Kidney (tissue), 14 donors: ENCODE data around the gene ZNF138. TPM values are rescaled to one million over a fixed set of nuclear protein-coding genes. Genes with fewer than 3 reads are reported as not detected.
"Not testable (repeated sequence)": the region's sequence is repeated elsewhere in the genome, so short reads cannot be mapped to it uniquely, and the experiment has no call there.

Source experiments
- DNase-seq, 5 donors: peaks; one replicate each; pipeline ENCODE4 v3.0.0-alpha.2; 2013 to 2020
- FAIRE-seq: peaks from 2 replicates; lab custom pipeline; 2012; peaks lifted over from hg19 to GRCh38; lab: Jason Lieb, UNC
- H3K27ac ChIP-seq, 2 donors: one replicate each; pipeline ENCODE4 v1.7.0; 2013; ENCODE audit warnings: low read depth in 2 of 2, low read length in 2 of 2, inconsistent platforms in 1 of 2
- H3K27me3 ChIP-seq: one replicate; pipeline ENCODE4 v1.7.1; 2013; ENCODE audit warnings: low read length, inconsistent platforms; ENCODE audit not compliant: control insufficient read depth, insufficient read depth
- H3K36me3 ChIP-seq, 3 donors: one replicate each; pipeline versions ENCODE4 v1.7.0 to v1.7.1; 2013; ENCODE audit warnings: low read length in 3 of 3, control low read depth in 1 of 3, inconsistent platforms in 1 of 3; ENCODE audit not compliant: insufficient read depth in 3 of 3, control insufficient read depth in 2 of 3
- H3K4me1 ChIP-seq, 3 donors: one replicate each; pipeline versions ENCODE4 v1.7.0 to v1.7.1; 2013; ENCODE audit warnings: low read length in 3 of 3, inconsistent platforms in 1 of 3, low read depth in 1 of 3; ENCODE audit not compliant: control insufficient read depth in 2 of 3, insufficient read depth in 2 of 3
- H3K4me3 ChIP-seq, 3 donors: one replicate each; pipeline versions ENCODE4 v1.7.0 to v1.8.1; 2013; ENCODE audit warnings: low read length in 3 of 3, control low read depth in 1 of 3, inconsistent platforms in 1 of 3
- H3K9ac ChIP-seq, 3 donors: one replicate each; pipeline versions ENCODE4 v1.7.0 to v1.7.1; 2013; ENCODE audit warnings: low read length in 3 of 3, control low read depth in 1 of 3, inconsistent platforms in 1 of 3
- H3K9me3 ChIP-seq, 3 donors: one replicate each; pipeline versions ENCODE4 v1.7.0 to v1.7.1; 2013; ENCODE audit warnings: low read length in 3 of 3, control low read depth in 1 of 3, inconsistent platforms in 1 of 3; ENCODE audit not compliant: control insufficient read depth in 2 of 3, insufficient read depth in 1 of 3
- intact Hi-C: fragments of 100-400 bp; cut with DNase I; formaldehyde crosslinking; loops from one replicate; pipeline ENCODE4 v1.11.1; 2022
- polyA plus RNA-seq: library from polyadenylated mRNA; stranded (reverse); fragments of 350-450 nt; fragmentation: Illumina TruSeq; extraction: RNeasy Lipid Tissue Mini Kit (QIAGEN cat#74804); gene quantifications from one replicate; pipeline ENCODE4 v1.2.3, GENCODE V29; 2014; ENCODE audit warnings: low read depth, low replicate concordance; ENCODE audit not compliant: insufficient read depth
- total RNA-seq: library from RNA; stranded (reverse); fragmentation: NEBNext Ultra II Directional; extraction: Animal tissue kit (Norgen Biotek cat#: 25700); gene quantifications from one replicate; pipeline ENCODE4 v1.2.1, GENCODE V29; 2021
- TF ChIP-seq, protein P1 (sequence below): IDR thresholded peaks from 3 replicates; pipeline ENCODE4 v1.5.1; 2012; ENCODE audit warnings: mild to moderate bottlenecking, moderate library complexity, borderline replicate concordance; ENCODE audit not compliant: insufficient read depth; ENCODE audit errors: extremely low read depth
- donor health status: control.
- donor health status: control.
- donor health status: control.
- donor health status: control.
- donor health status: control.
- donor health status: DM: yes; HTN: yes; CAD: no.
- donor health status: Normal renal cell carcinoma (clear cell type).

ZNF138 gene
- total and polyA plus RNA-seq, 2 donors from 2014 or later = 6.3 to 9.9 TPM

DNA sequence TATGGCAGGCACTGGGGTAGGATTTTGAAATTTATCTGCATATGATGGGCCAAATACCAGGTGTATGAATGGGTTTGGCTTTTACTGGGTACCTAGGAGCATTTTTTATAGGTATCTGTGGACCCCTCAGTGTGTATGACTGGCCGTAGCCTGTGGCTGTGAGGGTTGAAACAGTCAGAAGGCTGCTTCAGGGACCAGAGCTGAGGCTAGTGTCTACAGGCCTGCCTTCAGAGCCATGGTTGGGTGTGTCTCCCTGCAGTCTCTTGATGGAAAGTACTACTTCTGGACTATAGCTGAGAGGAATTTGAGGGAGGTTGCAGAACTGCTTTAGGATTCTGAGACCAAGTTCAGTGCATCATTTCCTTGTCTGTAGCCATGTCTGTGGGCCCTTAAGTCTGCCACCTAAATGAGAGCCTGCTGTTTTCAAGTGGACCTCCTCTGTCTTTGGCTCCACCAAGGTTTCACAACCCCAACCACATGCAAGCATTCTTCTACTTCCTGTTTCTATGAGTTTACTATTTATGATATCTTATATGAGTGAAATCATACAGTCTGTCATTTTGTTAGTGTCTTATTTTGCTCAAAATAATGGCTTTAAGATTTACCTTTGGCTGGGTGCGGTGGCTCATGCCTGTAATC, 19.9 kb upstream of the ZNF138 start:
- Histone ChIP-seq H3K9ac (no peak overlapping the region), H3K4me3 (no peak overlapping the region), H3K27me3 (no peaks in the 10 kb centered on the region), H3K27ac (no peak overlapping the region), H3K9me3 (no peaks in the 10 kb centered on the region), H3K36me3 (no peaks in the 10 kb centered on the region), H3K4me1 (no peaks in the 10 kb centered on the region)
- no peak for FAIRE-seq
- DNase-seq = no peak
- intact Hi-C loops = no loop called here
- TF ChIP-seq, protein P1, sequence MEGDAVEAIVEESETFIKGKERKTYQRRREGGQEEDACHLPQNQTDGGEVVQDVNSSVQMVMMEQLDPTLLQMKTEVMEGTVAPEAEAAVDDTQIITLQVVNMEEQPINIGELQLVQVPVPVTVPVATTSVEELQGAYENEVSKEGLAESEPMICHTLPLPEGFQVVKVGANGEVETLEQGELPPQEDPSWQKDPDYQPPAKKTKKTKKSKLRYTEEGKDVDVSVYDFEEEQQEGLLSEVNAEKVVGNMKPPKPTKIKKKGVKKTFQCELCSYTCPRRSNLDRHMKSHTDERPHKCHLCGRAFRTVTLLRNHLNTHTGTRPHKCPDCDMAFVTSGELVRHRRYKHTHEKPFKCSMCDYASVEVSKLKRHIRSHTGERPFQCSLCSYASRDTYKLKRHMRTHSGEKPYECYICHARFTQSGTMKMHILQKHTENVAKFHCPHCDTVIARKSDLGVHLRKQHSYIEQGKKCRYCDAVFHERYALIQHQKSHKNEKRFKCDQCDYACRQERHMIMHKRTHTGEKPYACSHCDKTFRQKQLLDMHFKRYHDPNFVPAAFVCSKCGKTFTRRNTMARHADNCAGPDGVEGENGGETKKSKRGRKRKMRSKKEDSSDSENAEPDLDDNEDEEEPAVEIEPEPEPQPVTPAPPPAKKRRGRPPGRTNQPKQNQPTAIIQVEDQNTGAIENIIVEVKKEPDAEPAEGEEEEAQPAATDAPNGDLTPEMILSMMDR = no peak

DNA sequence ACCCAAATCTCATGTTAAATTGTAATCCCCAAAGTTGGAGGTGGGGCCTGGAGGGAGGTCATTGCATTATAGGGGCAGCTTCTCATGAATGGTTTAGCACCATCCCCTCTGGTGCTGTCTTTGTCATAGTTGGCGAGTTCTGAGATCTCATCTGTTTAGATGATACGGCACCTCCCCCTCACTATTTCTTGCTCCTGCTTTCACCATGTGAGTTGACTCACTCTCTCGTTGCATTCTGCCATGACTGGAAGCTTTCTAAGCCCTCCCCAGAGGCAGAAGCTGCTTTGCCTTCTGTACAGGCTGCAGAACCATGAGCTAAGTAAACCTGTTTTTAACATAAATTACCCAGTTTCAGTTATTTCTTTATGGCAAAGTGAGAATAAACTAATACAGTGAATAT, 18.9 kb upstream of the ZNF138 start:
- Histone ChIP-seq H3K27me3 (no peaks in the 10 kb centered on the region), H3K4me1 (no peaks in the 10 kb centered on the region), H3K36me3 (no peaks in the 10 kb centered on the region), H3K4me3 (no peak overlapping the region), H3K27ac (no peak overlapping the region), H3K9me3 (no peaks in the 10 kb centered on the region), H3K9ac (no peak overlapping the region)
- TF ChIP-seq, protein P1 = no peak
- DNase-seq (no peak), FAIRE-seq (no peak)
- intact Hi-C loops = no loop called here

DNA sequence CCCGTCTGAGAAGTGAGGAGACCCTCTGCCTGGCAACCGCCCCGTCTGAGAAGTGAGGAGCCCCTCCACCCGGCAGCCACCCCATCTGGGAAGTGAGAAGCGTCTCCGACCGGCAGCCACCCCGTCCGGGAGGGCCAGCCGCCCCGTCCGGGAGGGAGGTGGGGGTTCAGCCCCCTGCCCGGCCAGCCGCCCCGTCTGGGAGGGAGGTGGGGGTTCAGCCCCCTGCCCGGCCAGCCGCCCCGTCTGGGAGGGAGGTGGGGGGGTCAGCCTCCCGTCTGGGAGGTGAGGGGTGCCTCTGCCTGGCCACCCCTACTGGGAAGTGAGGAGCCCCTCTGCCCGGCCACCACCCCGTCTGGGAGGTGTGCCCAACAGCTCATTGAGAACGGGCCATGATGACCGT, 9.4 kb upstream of the ZNF138 start:
- H3K9ac ChIP-seq, H3K27ac ChIP-seq, H3K4me1 ChIP-seq, intact Hi-C loops, H3K4me3 ChIP-seq, DNase-seq, H3K9me3 ChIP-seq, FAIRE-seq, H3K27me3 ChIP-seq, H3K36me3 ChIP-seq: not testable (repeated sequence)

DNA sequence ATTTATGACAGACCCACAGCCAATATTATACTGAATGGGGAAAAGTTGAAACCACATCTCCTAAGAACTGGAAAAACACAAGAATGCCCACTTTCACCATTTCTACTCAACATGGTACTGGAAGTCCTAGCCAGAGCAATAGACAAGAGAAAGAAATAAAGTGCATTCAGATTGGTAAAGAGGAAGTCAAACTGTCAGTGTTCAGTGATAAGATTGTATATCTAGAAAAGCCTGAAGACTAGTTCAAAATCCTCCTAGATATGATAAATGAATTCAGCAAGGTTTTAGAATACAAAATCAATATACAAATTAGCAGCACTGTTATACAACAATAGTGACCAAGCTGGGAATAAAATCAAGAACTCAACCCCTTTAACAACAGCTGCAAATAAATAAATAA, 6.9 kb upstream of the ZNF138 start:
- Histone ChIP-seq H3K36me3 (no peaks in the 10 kb centered on the region), H3K9me3 (no peaks in the 10 kb centered on the region), H3K27me3 (no peaks in the 10 kb centered on the region), H3K9ac (no peak overlapping the region), H3K4me1 (no peaks in the 10 kb centered on the region), H3K4me3 (no peak overlapping the region), H3K27ac (no peak overlapping the region)
- DNase-seq = no peak
- TF ChIP-seq, protein P1 = no peak
- FAIRE-seq = no peak
- intact Hi-C loops = no loop called here

DNA sequence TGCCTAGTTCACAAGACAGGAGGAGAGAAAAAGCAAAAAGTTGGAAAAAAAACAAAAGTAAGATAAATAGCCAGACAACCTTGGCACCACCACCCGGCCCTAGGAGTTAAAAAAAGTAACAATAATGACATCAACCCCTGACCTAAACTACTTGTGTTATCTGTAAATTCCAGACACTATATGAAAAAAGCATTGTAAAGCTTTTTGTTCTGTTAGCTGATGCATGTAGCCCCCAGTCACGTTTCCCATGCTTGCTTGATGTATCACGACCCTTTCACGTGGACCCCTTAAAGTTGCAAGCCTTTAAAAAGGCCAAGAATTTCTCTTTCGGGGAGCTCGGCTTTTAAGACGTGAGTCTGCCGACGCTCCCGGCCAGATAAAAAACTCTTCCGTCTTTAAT, 5.0 kb upstream of the ZNF138 start:
- H3K4me3 ChIP-seq, H3K9ac ChIP-seq, intact Hi-C loops, H3K27ac ChIP-seq, H3K4me1 ChIP-seq, H3K27me3 ChIP-seq, DNase-seq, FAIRE-seq, H3K9me3 ChIP-seq, H3K36me3 ChIP-seq: not testable (repeated sequence)
